ENCODE measurements around the gene CALN1.

The CALN1 gene

GRCh38 chr7:72062666-72063065 lies 349.5 kb downstream of the CALN1 start:
- H3K4me3 ChIP-seq, result no peak overlapping the region
- H3K4me1 ChIP-seq, result no peaks in the 10 kb centered on the region
- no peaks in the 10 kb centered on the region for H3K36me3 ChIP-seq (replicated peaks)
- in situ Hi-C loops (cut with MboI; ENCODE audit: low sequenced_read_pairs), result no loop called here
- H3K27me3 ChIP-seq (ENCODE audit: low read depth), result no peaks in the 10 kb centered on the region
- no peaks in the 10 kb centered on the region for H3K9me3 ChIP-seq
- no peak for DNase-seq (ENCODE audit: low spot score in 2 of 2)

GRCh38 chr7:72059925-72060324 lies 352.2 kb downstream of the CALN1 start:
- no peak overlapping the region for H3K4me3 ChIP-seq
- H3K4me1 ChIP-seq, result no peaks in the 10 kb centered on the region
- in situ Hi-C loops (cut with MboI; ENCODE audit: low sequenced_read_pairs), result no loop called here
- H3K9me3 ChIP-seq, result no peaks in the 10 kb centered on the region
- no peak for DNase-seq (ENCODE audit: low spot score in 2 of 2)
- no peaks in the 10 kb centered on the region for H3K36me3 ChIP-seq (replicated peaks)
- H3K27me3 ChIP-seq (ENCODE audit: low read depth), result no peaks in the 10 kb centered on the region

DNA sequence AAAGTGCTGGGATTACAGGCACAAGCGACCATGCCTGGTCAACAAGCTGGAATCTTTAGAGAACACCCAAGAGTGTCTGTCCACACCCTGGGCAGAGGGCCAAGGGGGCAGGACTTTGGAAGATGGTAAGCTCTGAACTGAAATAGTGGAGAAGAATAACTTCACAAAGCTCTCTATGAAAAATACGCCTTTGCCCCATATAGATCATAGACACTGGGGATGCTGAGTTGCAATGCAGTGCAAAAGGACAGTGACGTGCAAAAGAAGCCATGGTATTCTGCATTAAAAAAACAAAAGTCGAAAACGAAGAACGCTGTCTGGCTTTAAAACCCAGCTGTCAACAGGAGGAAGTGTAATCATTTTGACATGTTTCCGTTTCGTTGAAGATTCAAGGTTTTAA lies 353.6 kb downstream of the CALN1 start:
- DNase-seq (ENCODE audit: low spot score in 2 of 2), result no peak
- no peaks in the 10 kb centered on the region for H3K27me3 ChIP-seq (ENCODE audit: low read depth)
- H3K36me3 ChIP-seq (replicated peaks), result no peaks in the 10 kb centered on the region
- no peaks in the 10 kb centered on the region for H3K4me1 ChIP-seq
- in situ Hi-C loops (cut with MboI; ENCODE audit: low sequenced_read_pairs), result no loop called here
- no peak overlapping the region for H3K4me3 ChIP-seq
- no peaks in the 10 kb centered on the region for H3K9me3 ChIP-seq

DNA sequence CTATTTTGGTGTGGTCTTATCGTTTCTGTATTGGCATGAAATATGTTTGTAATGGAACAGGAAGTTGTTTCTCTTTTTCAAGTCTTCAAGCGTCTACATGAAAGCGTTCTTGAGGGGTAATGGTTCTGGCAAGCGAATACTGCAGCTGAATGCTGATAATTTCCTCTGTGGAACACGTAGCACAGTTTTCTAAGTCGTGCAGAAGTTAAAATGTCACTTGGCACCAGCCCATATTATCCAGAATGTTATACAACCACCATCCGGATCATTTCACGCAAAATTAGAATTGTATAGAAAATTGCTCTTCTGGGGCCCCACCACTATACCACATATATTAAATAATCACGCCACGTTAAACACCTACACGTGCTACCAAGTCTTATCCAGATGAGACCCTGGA lies 354.3 kb downstream of the CALN1 start:
- Histone ChIP-seq H3K4me3 (no peak overlapping the region), H3K4me1 (no peaks in the 10 kb centered on the region), H3K36me3 (replicated peaks) (no peaks in the 10 kb centered on the region), H3K9me3 (no peaks in the 10 kb centered on the region), H3K27me3 (ENCODE audit: low read depth) (no peaks in the 10 kb centered on the region)
- DNase-seq (ENCODE audit: low spot score in 2 of 2), result no peak
- in situ Hi-C loops (cut with MboI; ENCODE audit: low sequenced_read_pairs), result no loop called here

- Histone ChIP-seq H3K9me3 (no peaks in the 10 kb centered on the region), H3K4me3 (no peak overlapping the region), H3K4me1 (no peaks in the 10 kb centered on the region), H3K27me3 (ENCODE audit: low read depth) (no peaks in the 10 kb centered on the region), H3K36me3 (replicated peaks) (no peaks in the 10 kb centered on the region)
- no peak for DNase-seq (ENCODE audit: low spot score in 2 of 2)
- in situ Hi-C loops (cut with MboI; ENCODE audit: low sequenced_read_pairs), result no loop called here
Observed at GRCh38 chr7:72057231-72057630, 354.9 kb downstream of the CALN1 start.

GRCh38 chr7:72055426-72055825 lies 356.7 kb downstream of the CALN1 start:
- H3K36me3 ChIP-seq (replicated peaks), result no peaks in the 10 kb centered on the region
- H3K4me3 ChIP-seq, result no peak overlapping the region
- in situ Hi-C loops (cut with MboI; ENCODE audit: low sequenced_read_pairs), result no loop called here
- no peaks in the 10 kb centered on the region for H3K9me3 ChIP-seq
- H3K4me1 ChIP-seq, result no peaks in the 10 kb centered on the region
- H3K27me3 ChIP-seq (ENCODE audit: low read depth), result no peaks in the 10 kb centered on the region
- no peak for DNase-seq (ENCODE audit: low spot score in 2 of 2)

DNA sequence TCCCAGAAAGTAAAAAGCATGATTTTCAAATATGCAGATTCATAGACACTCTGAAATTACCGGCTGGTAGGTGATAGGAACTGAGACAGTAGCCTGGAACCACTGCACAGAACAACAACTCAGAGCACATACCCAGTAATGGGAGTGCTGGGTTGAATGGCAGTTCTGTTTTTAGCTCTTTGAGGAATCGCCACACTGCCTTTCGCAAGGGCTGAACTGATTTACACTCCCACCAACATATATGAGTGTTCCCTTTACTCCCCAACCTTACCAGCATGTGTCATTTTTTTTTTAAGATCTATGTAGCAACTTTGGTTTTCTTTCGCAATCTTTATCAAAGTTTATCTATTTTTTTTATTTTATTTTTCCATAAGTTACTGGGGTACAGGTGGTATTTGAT lies 358.8 kb downstream of the CALN1 start:
- Histone ChIP-seq H3K27me3 (ENCODE audit: low read depth) (no peaks in the 10 kb centered on the region), H3K36me3 (replicated peaks) (no peaks in the 10 kb centered on the region), H3K4me1 (no peaks in the 10 kb centered on the region), H3K4me3 (no peak overlapping the region), H3K9me3 (no peaks in the 10 kb centered on the region)
- DNase-seq (ENCODE audit: low spot score in 2 of 2), result no peak
- in situ Hi-C loops (cut with MboI; ENCODE audit: low sequenced_read_pairs), result no loop called here

DNA sequence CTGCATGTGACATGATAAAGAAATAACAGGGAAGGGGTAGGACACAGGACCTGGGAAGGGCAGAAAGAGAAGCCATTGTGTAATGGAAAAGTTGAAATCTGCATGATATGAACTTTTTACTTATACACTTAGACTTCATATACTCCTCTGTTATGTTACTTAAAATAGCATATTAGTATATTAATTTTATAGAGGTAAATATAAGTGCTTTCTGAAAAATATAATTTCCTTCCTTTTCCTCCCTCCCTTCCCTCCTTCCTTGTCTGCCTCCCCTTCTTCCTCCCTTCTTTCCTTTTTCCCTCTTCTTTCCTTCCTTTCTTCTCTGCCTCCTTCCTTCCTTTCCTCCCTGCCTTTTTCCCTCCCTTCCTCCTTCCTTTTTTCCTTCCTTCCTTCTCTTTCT lies 363.7 kb downstream of the CALN1 start:
- Histone ChIP-seq H3K4me1 (no peaks in the 10 kb centered on the region), H3K4me3 (no peak overlapping the region), H3K27me3 (ENCODE audit: low read depth) (no peaks in the 10 kb centered on the region), H3K36me3 (replicated peaks) (no peaks in the 10 kb centered on the region), H3K9me3 (no peaks in the 10 kb centered on the region)
- no peak for DNase-seq (ENCODE audit: low spot score in 2 of 2)
- in situ Hi-C loops (cut with MboI; ENCODE audit: low sequenced_read_pairs), result no loop called here

- DNase-seq (ENCODE audit: low spot score in 2 of 2), result no peak
- Histone ChIP-seq H3K27me3 (ENCODE audit: low read depth) (no peaks in the 10 kb centered on the region), H3K36me3 (replicated peaks) (no peaks in the 10 kb centered on the region), H3K9me3 (no peaks in the 10 kb centered on the region), H3K4me3 (no peak overlapping the region), H3K4me1 (no peaks in the 10 kb centered on the region)
- in situ Hi-C loops (cut with MboI; ENCODE audit: low sequenced_read_pairs), result no loop called here
Observed at GRCh38 chr7:72042855-72043254, 369.3 kb downstream of the CALN1 start.

DNA sequence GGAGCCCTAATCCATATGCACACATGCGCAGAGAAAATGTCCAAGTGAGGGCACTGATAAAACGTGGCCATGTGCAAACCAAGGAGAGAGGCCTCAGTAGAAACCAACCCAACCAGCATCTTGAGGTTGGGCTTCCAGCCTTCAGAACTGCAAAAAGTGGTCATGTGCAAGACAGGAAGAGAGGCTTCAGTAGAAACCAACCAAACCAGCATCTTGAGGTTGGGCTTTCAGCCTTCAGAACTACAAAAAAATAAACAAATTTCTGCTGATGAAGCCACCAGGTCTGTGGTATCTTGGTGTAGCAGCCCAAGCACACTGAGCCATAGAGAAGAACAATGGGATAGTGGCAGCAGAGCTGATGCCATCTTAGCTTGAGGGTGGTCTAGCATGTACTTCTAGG lies 371.5 kb downstream of the CALN1 start:
- DNase-seq (ENCODE audit: low spot score in 2 of 2), result no peak
- Histone ChIP-seq H3K9me3 (no peaks in the 10 kb centered on the region), H3K27me3 (ENCODE audit: low read depth) (no peaks in the 10 kb centered on the region), H3K36me3 (replicated peaks) (no peaks in the 10 kb centered on the region), H3K4me1 (no peaks in the 10 kb centered on the region), H3K4me3 (no peak overlapping the region)
- in situ Hi-C loops (cut with MboI; ENCODE audit: low sequenced_read_pairs), result no loop called here

DNA sequence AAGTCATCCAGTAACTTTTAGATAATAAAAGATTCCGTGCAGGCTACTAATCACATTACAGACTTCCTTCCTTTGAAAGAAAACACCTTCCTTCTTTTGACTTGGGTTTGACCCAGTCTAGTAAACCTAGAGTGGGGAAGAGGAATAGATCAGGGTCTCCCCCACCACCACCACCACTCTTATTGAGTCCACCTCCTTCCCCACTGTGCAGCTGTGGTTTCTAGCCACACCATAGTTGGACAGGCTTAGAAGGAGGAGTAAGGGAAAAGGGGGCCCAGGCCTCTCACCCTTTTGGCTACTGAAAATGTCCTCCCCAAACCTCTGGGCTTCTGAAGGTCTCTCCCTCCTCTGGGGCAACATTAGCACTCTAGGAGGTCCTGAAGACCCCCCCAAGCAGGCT lies 372.7 kb downstream of the CALN1 start:
- Histone ChIP-seq H3K36me3 (replicated peaks) (no peaks in the 10 kb centered on the region), H3K9me3 (no peaks in the 10 kb centered on the region), H3K4me3 (no peak overlapping the region), H3K4me1 (no peaks in the 10 kb centered on the region), H3K27me3 (ENCODE audit: low read depth) (no peaks in the 10 kb centered on the region)
- no peak for DNase-seq (ENCODE audit: low spot score in 2 of 2)
- in situ Hi-C loops (cut with MboI; ENCODE audit: low sequenced_read_pairs), result no loop called here

- no peaks in the 10 kb centered on the region for H3K9me3 ChIP-seq
- no peaks in the 10 kb centered on the region for H3K36me3 ChIP-seq (replicated peaks)
- no peak for DNase-seq (ENCODE audit: low spot score in 2 of 2)
Observed at GRCh38 chr7:72038022-72038732, 374.0 kb downstream of the CALN1 start.

DNA sequence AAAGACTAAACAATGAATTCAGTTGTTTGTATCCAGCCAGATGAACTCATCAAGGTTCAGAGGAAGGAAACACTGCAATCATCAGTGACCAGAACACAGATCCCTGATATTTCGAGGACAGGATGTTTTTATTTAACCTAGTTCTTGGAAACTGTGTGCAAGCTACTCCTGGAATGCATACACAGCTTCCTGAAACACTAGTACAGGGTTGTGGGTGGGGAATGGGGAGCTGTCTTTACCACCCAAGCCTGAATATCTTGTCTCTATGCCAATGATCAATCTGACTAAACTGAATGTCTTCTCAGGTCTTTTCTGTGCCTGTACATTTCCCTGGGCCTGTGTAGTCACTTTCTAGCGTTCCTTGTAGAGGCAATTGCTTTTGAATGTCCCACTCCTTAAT lies 374.6 kb downstream of the CALN1 start:
- Histone ChIP-seq H3K4me3 (no peak overlapping the region), H3K36me3 (replicated peaks) (no peaks in the 10 kb centered on the region), H3K27me3 (ENCODE audit: low read depth) (no peaks in the 10 kb centered on the region), H3K9me3 (no peaks in the 10 kb centered on the region), H3K4me1 (no peaks in the 10 kb centered on the region)
- in situ Hi-C loops (cut with MboI; ENCODE audit: low sequenced_read_pairs), result no loop called here
- no peak for DNase-seq (ENCODE audit: low spot score in 2 of 2)

More at GRCh38 chr7:72038022-72038732, 374.0 kb downstream of the CALN1 start:
- in situ Hi-C loops (cut with MboI; ENCODE audit: low sequenced_read_pairs), result no loop called here
- Histone ChIP-seq H3K4me1 (no peaks in the 10 kb centered on the region), H3K27me3 (ENCODE audit: low read depth) (no peaks in the 10 kb centered on the region), H3K4me3 (no peak overlapping the region)

DNA sequence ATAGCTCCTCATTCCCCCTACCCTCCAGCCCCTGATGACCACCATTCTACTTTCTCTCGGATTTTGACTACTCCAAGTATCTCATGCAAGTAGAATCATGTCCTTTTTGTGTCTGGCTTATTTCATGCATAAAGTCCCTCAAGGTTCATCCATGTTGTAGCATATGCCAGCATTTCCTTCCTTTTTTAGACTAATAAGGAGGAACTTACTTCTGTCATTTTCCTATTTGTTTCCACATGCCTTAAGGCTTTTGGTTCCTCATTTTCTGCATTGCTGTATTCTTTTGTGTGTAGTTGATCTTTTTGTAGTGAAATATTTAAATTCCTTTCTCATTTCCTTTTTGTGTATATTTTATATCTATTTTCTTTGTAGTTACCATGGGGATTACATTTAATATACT lies 376.9 kb downstream of the CALN1 start:
- no peak for DNase-seq (ENCODE audit: low spot score in 2 of 2)
- in situ Hi-C loops (cut with MboI; ENCODE audit: low sequenced_read_pairs), result no loop called here
- H3K36me3 ChIP-seq (replicated peaks), result no peaks in the 10 kb centered on the region
- no peak overlapping the region for H3K4me3 ChIP-seq
- no peaks in the 10 kb centered on the region for H3K4me1 ChIP-seq
- H3K27me3 ChIP-seq (ENCODE audit: low read depth), result no peaks in the 10 kb centered on the region
- no peaks in the 10 kb centered on the region for H3K9me3 ChIP-seq

GRCh38 chr7:72032934-72033333 lies 379.2 kb downstream of the CALN1 start:
- no peaks in the 10 kb centered on the region for H3K27me3 ChIP-seq (ENCODE audit: low read depth)
- in situ Hi-C loops (cut with MboI; ENCODE audit: low sequenced_read_pairs), result no loop called here
- DNase-seq (ENCODE audit: low spot score in 2 of 2), result no peak
- H3K4me1 ChIP-seq, result no peaks in the 10 kb centered on the region
- no peak overlapping the region for H3K4me3 ChIP-seq
- H3K36me3 ChIP-seq (replicated peaks), result no peaks in the 10 kb centered on the region
- no peaks in the 10 kb centered on the region for H3K9me3 ChIP-seq

All from HAP-1 (cell line).